ENCODE data around the gene HNRNPLL.

HNRNPLL gene

GRCh38 chr2:38596229-38596628, 6.5 kb downstream of the HNRNPLL start:
- no peak for TF ChIP-seq CTCF (IDR thresholded peaks at IDR 0.05)

GRCh38 chr2:38592951-38593350, 9.8 kb downstream of the HNRNPLL start:
- Histone ChIP-seq H3K36me3 (no peaks in the 10 kb centered on the region), H3K27ac (no peak overlapping the region), H3K9me3 (no peaks in the 10 kb centered on the region), H3K4me1 (peaks cover 0 to 88% (median 18%) of the 10 kb centered on the region in 4 donors), H3K27me3 (no peaks in the 10 kb centered on the region), H3K4me3 (no peak overlapping the region)
- no peak for DNase-seq
- no peak for TF ChIP-seq CTCF (IDR thresholded peaks at IDR 0.05)
- intact Hi-C loops (cut with DNase I; ENCODE audit: low total_unique reads), result no loop called here

More at GRCh38 chr2:38596229-38596628, 6.5 kb downstream of the HNRNPLL start:
- Histone ChIP-seq H3K9me3 (no peaks in the 10 kb centered on the region), H3K27me3 (no peaks in the 10 kb centered on the region), H3K4me1 (peaks cover 0 to 90% (median 19%) of the 10 kb centered on the region in 4 donors), H3K4me3 (no peak overlapping the region), H3K27ac (no peak overlapping the region), H3K36me3 (no peaks in the 10 kb centered on the region)
- intact Hi-C loops (cut with DNase I; ENCODE audit: low total_unique reads), result no loop called here
- DNase-seq, result no peak

- H3K4me1 ChIP-seq, result peaks cover 0 to 87% (median 20%) of the 10 kb centered on the region in 4 donors
- H3K27ac ChIP-seq, result peak overlapping the region in 1 of 2 donors; percentile 8
- TF ChIP-seq CTCF (IDR thresholded peaks at IDR 0.05), result no peak
- H3K36me3 ChIP-seq, result no peaks in the 10 kb centered on the region
- DNase-seq, result no peak
- intact Hi-C loops (cut with DNase I; ENCODE audit: low total_unique reads), result no loop called here
- no peaks in the 10 kb centered on the region for H3K9me3 ChIP-seq
- H3K4me3 ChIP-seq, result no peak overlapping the region
- H3K27me3 ChIP-seq, result no peaks in the 10 kb centered on the region
Measured at GRCh38 chr2:38591152-38591551, 11.6 kb downstream of the HNRNPLL start.

GRCh38 chr2:38590053-38590452, 12.7 kb downstream of the HNRNPLL start:
- Histone ChIP-seq H3K36me3 (no peaks in the 10 kb centered on the region), H3K4me1 (peaks cover 0 to 96% (median 22%) of the 10 kb centered on the region in 4 donors), H3K4me3 (no peak overlapping the region), H3K27ac (no peak overlapping the region), H3K27me3 (no peaks in the 10 kb centered on the region), H3K9me3 (no peaks in the 10 kb centered on the region)
- DNase-seq, result no peak
- no peak for TF ChIP-seq CTCF (IDR thresholded peaks at IDR 0.05)
- intact Hi-C loops (cut with DNase I; ENCODE audit: low total_unique reads), result no loop called here

GRCh38 chr2:38586931-38587330, 15.8 kb downstream of the HNRNPLL start:
- Histone ChIP-seq H3K27ac (no peak overlapping the region), H3K4me3 (no peak overlapping the region), H3K36me3 (peaks cover 4 to 7% (median 6%) of the 10 kb centered on the region in 3 donors), H3K4me1 (peaks cover 0 to 89% (median 22%) of the 10 kb centered on the region in 4 donors), H3K27me3 (no peaks in the 10 kb centered on the region), H3K9me3 (no peaks in the 10 kb centered on the region)
- no peak for TF ChIP-seq CTCF (IDR thresholded peaks at IDR 0.05)
- DNase-seq, result no peak
- intact Hi-C loops (cut with DNase I; ENCODE audit: low total_unique reads), result no loop called here

- Histone ChIP-seq H3K4me1 (peaks cover 0 to 72% (median 10%) of the 10 kb centered on the region in 4 donors), H3K4me3 (no peak overlapping the region), H3K36me3 (peaks cover 7 to 16% (median 11%) of the 10 kb centered on the region in 3 donors), H3K27me3 (no peaks in the 10 kb centered on the region), H3K9me3 (no peaks in the 10 kb centered on the region), H3K27ac (no peak overlapping the region)
- intact Hi-C loops (cut with DNase I; ENCODE audit: low total_unique reads), result loop anchor here (5.0 kb wide), 1 partner anchor 157 kb away; no protein-coding TSS in a partner anchor
- DNase-seq, result no peak
- TF ChIP-seq CTCF (IDR thresholded peaks at IDR 0.05), result no peak
Measured at GRCh38 chr2:38584881-38585280, 17.8 kb downstream of the HNRNPLL start.

Measured in tibial artery (tissue), 4 donors.